Measurements from ENCODE around the gene SGK2.

Gene SGK2

GRCh38 chr20:43539975-43540672 is 18.7 kb upstream of the SGK2 start:
- no peak for DNase-seq (ENCODE audit: low read depth)
- TF ChIP-seq CTCF (IDR thresholded peaks at IDR 0.05; ENCODE audit: control insufficient read depth, extremely low read depth, insufficient read depth), result no peak
- H3K4me3 ChIP-seq (ENCODE audit: low read depth, low read length), result no peak overlapping the region

- no peak for TF ChIP-seq CTCF (IDR thresholded peaks at IDR 0.05; ENCODE audit: control insufficient read depth, extremely low read depth, insufficient read depth)
- no peak overlapping the region for H3K4me3 ChIP-seq (ENCODE audit: low read depth, low read length)
Observed at GRCh38 chr20:43540673-43541060, 18.2 kb upstream of the SGK2 start.

GRCh38 chr20:43541214-43541613 is 17.6 kb upstream of the SGK2 start:
- DNase-seq (ENCODE audit: low read depth), result no peak
- H3K4me3 ChIP-seq (ENCODE audit: low read depth, low read length), result no peak overlapping the region
- TF ChIP-seq CTCF (IDR thresholded peaks at IDR 0.05; ENCODE audit: control insufficient read depth, extremely low read depth, insufficient read depth), result no peak

More at GRCh38 chr20:43540673-43541060, 18.2 kb upstream of the SGK2 start:
- DNase-seq (ENCODE audit: low read depth), result no peak

GRCh38 chr20:43542161-43542560 is 16.7 kb upstream of the SGK2 start:
- no peak overlapping the region for H3K4me3 ChIP-seq (ENCODE audit: low read depth, low read length)
- no peak for DNase-seq (ENCODE audit: low read depth)
- TF ChIP-seq CTCF (IDR thresholded peaks at IDR 0.05; ENCODE audit: control insufficient read depth, extremely low read depth, insufficient read depth), result no peak

- no peak for TF ChIP-seq CTCF (IDR thresholded peaks at IDR 0.05; ENCODE audit: control insufficient read depth, extremely low read depth, insufficient read depth)
- no peak for DNase-seq (ENCODE audit: low read depth)
- H3K4me3 ChIP-seq (ENCODE audit: low read depth, low read length), result no peak overlapping the region
Observed at GRCh38 chr20:43542674-43543073, 16.2 kb upstream of the SGK2 start.

- DNase-seq (ENCODE audit: low read depth), result no peak
- TF ChIP-seq CTCF (IDR thresholded peaks at IDR 0.05; ENCODE audit: control insufficient read depth, extremely low read depth, insufficient read depth), result no peak
- H3K4me3 ChIP-seq (ENCODE audit: low read depth, low read length), result no peak overlapping the region
Observed at GRCh38 chr20:43543138-43543537, 15.7 kb upstream of the SGK2 start.

GRCh38 chr20:43544501-43544900 is 14.3 kb upstream of the SGK2 start:
- TF ChIP-seq CTCF (IDR thresholded peaks at IDR 0.05; ENCODE audit: control insufficient read depth, extremely low read depth, insufficient read depth), result no peak
- no peak for DNase-seq (ENCODE audit: low read depth)
- H3K4me3 ChIP-seq (ENCODE audit: low read depth, low read length), result no peak overlapping the region

Data from LNCaP clone FGC (cell line).